Prostate gland (tissue), 2 donors: ENCODE results near the gene ALK. TPM values are rescaled to one million over a fixed set of nuclear protein-coding genes. Genes with fewer than 3 reads are reported as not detected.

Source experiments
- DNase-seq: peaks from one replicate; pipeline ENCODE4 v3.0.0-alpha.2; 2019; ENCODE audit warnings: low spot score
- H3K27ac ChIP-seq, 2 donors: fragments of 200-600 bp; sonication (generic); 2 replicates each; pipeline ENCODE4 v1.5.1; 2017 to 2019
- H3K27me3 ChIP-seq: fragments of 200-600 bp; sonication (generic); replicated peaks from 2 replicates; pipeline ENCODE4 v1.5.1; 2019; ENCODE audit not compliant: insufficient read depth
- H3K36me3 ChIP-seq, 2 donors: fragments of 200-600 bp; sonication (generic); 1 replicate in 1 of 2; 2 replicates in 1 of 2; pipeline versions ENCODE4 v1.5.1 to v1.8.1; 2017 to 2019
- H3K4me1 ChIP-seq: fragments of 200-600 bp; sonication (generic); replicated peaks from 2 replicates; pipeline ENCODE4 v1.5.1; 2019
- H3K4me3 ChIP-seq, 2 donors: fragments of 200-600 bp; sonication (generic); 2 replicates each; pipeline ENCODE4 v1.5.1; 2017 to 2019
- H3K9me3 ChIP-seq: fragments of 200-600 bp; sonication (generic); 2 replicates; pipeline ENCODE4 v1.5.1; 2017
- CTCF ChIP-seq, 4 experiments: fragments of 200-600 bp in 2 of 4; fragments of 450-650 bp in 2 of 4; sonication (generic) in 2 of 4; IDR thresholded peaks; 1 replicate in 3 of 4; 2 replicates in 1 of 4; pipeline ENCODE4 v1.5.1; 2016 to 2019; ENCODE audit warnings: antibody characterized with exemption in 4 of 4, mild to moderate bottlenecking in 2 of 4, moderate library complexity in 2 of 4
- POLR2A ChIP-seq: fragments of 450-650 bp; IDR thresholded peaks from one replicate; pipeline ENCODE4 v1.6.1; 2016; ENCODE audit warnings: antibody characterized with exemption, mild to moderate bottlenecking
- POLR2AphosphoS5 ChIP-seq: sonication (generic); formaldehyde crosslinking; IDR thresholded peaks from one replicate; pipeline ENCODE4 v1.6.1; 2017; ENCODE audit warnings: antibody characterized with exemption
- WGBS: methylation state at CpG from one replicate; pipeline ENCODE4 v1.1.5; 2018; 5-methylcytosine and 5-hydroxymethylcytosine counted together
- intact Hi-C: fragments of 100-400 bp; cut with DNase I; formaldehyde crosslinking; loops from one replicate; pipeline ENCODE4 v1.14.2; 2022
- total RNA-seq, 2 donors: library from RNA; depleted of rRNA; stranded (reverse); fragments of >200 nt; gene quantifications; one replicate each; pipeline ENCODE4 v1.1.0, GENCODE V29; 2016

Gene ALK
- total RNA-seq, 2 donors from 2014 or later, result 0.14 to 1.2 TPM

- H3K4me3 ChIP-seq, result no peak overlapping the region
- H3K36me3 ChIP-seq, result no peaks in the 10 kb centered on the region
- intact Hi-C loops, result no loop called here
- no peak for DNase-seq
- no peaks in the 10 kb centered on the region for H3K27me3 ChIP-seq
- H3K4me1 ChIP-seq, result no peaks in the 10 kb centered on the region
- TF ChIP-seq POLR2AphosphoS5 (no peak), CTCF (IDR thresholded peaks at IDR 0.05) (no peak), POLR2A (no peak)
- WGBS, result 76% methylated on average over 5 of the region's 5 CpGs
- no peak overlapping the region for H3K27ac ChIP-seq
- H3K9me3 ChIP-seq, result no peaks in the 10 kb centered on the region
Observed at GRCh38 chr2:29601321-29601720, 320.1 kb downstream of the ALK start.

DNA sequence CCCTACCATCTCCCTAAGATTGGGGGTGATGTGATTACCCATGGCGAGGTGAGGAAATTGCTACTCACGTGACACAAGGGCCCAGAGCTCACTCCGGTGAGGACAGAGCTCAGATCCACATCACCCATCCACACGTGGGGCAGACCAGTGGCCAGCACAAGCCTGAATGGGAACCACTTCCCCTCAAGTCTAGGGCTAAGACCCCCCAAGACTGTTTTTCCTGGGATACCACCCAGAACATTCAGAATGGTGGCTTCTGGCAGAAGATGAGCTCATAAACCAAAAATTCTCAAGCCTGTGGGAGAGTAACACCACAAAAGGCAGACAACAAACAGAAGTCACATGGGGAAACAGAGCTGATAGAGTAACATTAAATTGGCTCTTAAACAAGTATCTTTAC, 321.4 kb downstream of the ALK start:
- Histone ChIP-seq H3K27ac (no peak overlapping the region), H3K36me3 (no peaks in the 10 kb centered on the region), H3K27me3 (no peaks in the 10 kb centered on the region), H3K4me1 (no peaks in the 10 kb centered on the region), H3K4me3 (no peak overlapping the region), H3K9me3 (no peaks in the 10 kb centered on the region)
- TF ChIP-seq POLR2A (no peak), POLR2AphosphoS5 (no peak), CTCF (IDR thresholded peaks at IDR 0.05) (no peak)
- intact Hi-C loops, result no loop called here
- DNase-seq, result no peak
- 97% methylated on average over 4 of the region's 4 CpGs for whole genome bisulfite sequencing

- DNase-seq, result no peak
- intact Hi-C loops, result no loop called here
- Histone ChIP-seq H3K27ac (no peak overlapping the region), H3K4me3 (no peak overlapping the region), H3K36me3 (no peaks in the 10 kb centered on the region), H3K27me3 (no peaks in the 10 kb centered on the region), H3K9me3 (no peaks in the 10 kb centered on the region), H3K4me1 (no peaks in the 10 kb centered on the region)
- 41% methylated on average over 2 of the region's 2 CpGs for WGBS
- TF ChIP-seq POLR2AphosphoS5, result no peak
- TF ChIP-seq CTCF (IDR thresholded peaks at IDR 0.05), result no peak
- no peak for TF ChIP-seq POLR2A
Observed at GRCh38 chr2:29598978-29599377, 322.4 kb downstream of the ALK start.

- Histone ChIP-seq H3K4me3 (no peak overlapping the region), H3K36me3 (no peaks in the 10 kb centered on the region), H3K9me3 (no peaks in the 10 kb centered on the region), H3K27ac (no peak overlapping the region), H3K27me3 (no peaks in the 10 kb centered on the region), H3K4me1 (no peaks in the 10 kb centered on the region)
- 58% methylated on average over 5 of the region's 5 CpGs for WGBS
- TF ChIP-seq CTCF (IDR thresholded peaks at IDR 0.05) (no peak), POLR2A (no peak), POLR2AphosphoS5 (no peak)
- no peak for DNase-seq
- intact Hi-C loops, result no loop called here
Observed at GRCh38 chr2:29597035-29597434, 324.4 kb downstream of the ALK start.

GRCh38 chr2:29596584-29596983, 324.8 kb downstream of the ALK start:
- Histone ChIP-seq H3K36me3 (no peaks in the 10 kb centered on the region), H3K4me1 (no peaks in the 10 kb centered on the region), H3K27me3 (no peaks in the 10 kb centered on the region), H3K27ac (no peak overlapping the region), H3K9me3 (no peaks in the 10 kb centered on the region), H3K4me3 (no peak overlapping the region)
- TF ChIP-seq POLR2A (no peak), POLR2AphosphoS5 (no peak), CTCF (IDR thresholded peaks at IDR 0.05) (no peak)
- intact Hi-C loops, result no loop called here
- WGBS, result 35% methylated on average over 2 of the region's 2 CpGs
- DNase-seq, result no peak
